Activated T-cell treated with anti-CD3 and anti-CD28 coated beads, Interleukin-2, amount 50 U/mL, for 48 hours (primary cell): ENCODE results near the gene TMEM17.

ENCODE experiments used
- DNase-seq, 2 experiments: peaks; one replicate each; pipeline ENCODE4 v3.0.0-alpha.2; 2020

The TMEM17 gene

DNA sequence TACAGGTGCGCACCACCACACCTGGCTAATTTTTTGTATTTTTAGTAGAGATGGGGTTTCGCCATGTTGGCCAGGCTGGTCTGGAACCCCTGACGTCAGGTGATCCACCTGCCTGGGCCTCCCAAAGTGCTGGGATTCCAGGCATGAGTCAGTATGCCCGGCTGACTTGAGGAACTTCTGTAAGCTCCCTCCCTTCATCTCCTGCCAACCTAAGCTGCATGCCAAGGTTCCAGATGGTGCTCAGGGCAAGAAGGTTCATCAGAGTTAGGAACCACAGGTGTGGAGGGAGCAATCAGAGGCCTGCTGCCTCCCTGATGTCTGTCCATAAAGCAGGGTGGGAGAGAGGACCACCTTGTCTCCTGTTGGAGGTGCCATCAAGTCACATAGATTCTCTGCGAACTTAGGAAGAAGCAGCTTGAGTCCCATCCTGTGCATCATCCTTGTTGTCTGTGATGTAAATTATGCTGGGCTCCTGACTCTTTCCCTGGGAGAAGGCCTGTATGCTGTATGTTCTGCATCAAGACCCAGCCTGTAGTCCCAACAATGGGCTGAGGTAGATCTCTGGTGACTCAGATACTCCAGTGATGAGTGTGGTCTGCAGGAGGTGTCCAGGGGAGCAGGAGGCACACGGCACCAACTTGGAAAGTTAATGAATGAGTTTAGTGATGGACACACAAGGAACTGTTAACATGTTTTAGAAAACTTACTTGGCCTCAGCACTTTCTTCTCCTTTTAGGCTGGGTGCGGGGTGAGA, 53.1 kb downstream of the TMEM17 start:
- DNase-seq = no peak

DNA sequence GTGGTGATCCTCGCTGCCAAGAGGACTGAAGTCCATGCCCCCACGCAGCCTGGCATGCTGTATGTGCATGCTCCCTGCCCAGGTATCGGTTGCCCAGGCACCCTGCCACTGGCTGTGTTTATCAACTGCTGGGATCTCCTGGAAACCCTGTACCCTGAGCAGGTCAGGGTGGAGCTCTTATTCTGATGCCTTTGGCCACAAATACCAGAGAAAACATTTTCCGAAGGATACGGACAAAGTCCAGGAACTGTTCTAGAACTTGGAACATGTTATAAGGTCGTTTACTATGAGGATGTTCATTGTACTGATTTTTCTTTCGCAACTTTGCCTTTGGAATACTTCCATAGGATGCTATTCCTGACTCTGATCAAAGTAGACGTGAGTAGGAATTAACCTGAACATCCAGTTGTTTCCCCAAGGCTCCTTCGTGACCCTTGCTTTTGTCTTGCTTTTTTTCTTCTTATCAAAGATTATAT, 55.2 kb downstream of the TMEM17 start:
- no peak for DNase-seq
